ENCODE results near the gene COL6A3. TPM values are rescaled to one million over a fixed set of nuclear protein-coding genes. Genes with fewer than 3 reads are reported as not detected.

COL6A3 gene
- total RNA-seq, 3 donors from 2014 or later, result 20.9 to 235 (median 194) TPM

DNA sequence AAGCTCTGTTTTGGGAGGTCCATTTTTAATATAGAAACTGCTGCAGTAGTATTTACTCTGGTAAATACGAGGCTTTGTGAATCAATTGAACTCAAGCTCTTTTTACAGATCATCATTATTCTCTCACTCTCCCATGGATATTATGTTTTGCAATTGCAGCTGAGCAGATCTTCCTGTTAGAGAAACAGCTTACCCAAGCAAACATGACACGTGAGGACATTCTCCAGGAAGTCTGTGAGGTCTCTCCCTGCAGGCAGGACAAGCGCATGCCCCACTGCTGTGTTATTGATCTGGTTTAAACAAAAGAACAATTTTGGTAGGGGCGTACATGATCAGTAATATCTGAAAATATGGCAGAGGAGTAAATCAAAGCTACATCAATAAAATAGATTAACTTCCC lies 72.1 kb downstream of the COL6A3 start:
- ATAC-seq, result no peak
- no peak overlapping the region for H3K4me3 ChIP-seq
- DNase-seq, result peak in 1 of 3 donors; percentile 25

DNA sequence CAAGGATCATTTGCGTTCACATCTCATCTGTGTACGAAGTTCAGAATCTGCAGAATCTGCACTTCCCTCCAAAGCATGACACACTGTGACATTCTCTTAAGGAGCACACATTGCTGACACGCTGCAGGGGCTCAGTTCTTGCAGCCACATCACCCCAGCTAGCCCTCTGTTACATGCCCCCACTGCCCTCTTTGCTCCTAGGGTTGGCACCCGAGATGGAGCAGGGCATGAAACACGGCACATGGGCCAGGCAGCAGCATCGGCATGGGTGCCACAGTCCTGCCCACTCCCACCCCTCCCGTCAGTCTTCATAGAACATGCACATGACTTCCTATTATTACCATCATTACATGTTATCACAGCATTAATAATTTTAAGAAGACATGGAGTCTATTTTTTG lies 76.4 kb downstream of the COL6A3 start:
- ATAC-seq, result no peak
- no peaks in the 10 kb centered on the region for H3K36me3 ChIP-seq (ENCODE audit: low read depth)

More for the DNA sequence above, 72.1 kb downstream of the COL6A3 start:
- no peaks in the 10 kb centered on the region for H3K4me1 ChIP-seq (ENCODE audit: low read depth)
- TF ChIP-seq, protein P1, sequence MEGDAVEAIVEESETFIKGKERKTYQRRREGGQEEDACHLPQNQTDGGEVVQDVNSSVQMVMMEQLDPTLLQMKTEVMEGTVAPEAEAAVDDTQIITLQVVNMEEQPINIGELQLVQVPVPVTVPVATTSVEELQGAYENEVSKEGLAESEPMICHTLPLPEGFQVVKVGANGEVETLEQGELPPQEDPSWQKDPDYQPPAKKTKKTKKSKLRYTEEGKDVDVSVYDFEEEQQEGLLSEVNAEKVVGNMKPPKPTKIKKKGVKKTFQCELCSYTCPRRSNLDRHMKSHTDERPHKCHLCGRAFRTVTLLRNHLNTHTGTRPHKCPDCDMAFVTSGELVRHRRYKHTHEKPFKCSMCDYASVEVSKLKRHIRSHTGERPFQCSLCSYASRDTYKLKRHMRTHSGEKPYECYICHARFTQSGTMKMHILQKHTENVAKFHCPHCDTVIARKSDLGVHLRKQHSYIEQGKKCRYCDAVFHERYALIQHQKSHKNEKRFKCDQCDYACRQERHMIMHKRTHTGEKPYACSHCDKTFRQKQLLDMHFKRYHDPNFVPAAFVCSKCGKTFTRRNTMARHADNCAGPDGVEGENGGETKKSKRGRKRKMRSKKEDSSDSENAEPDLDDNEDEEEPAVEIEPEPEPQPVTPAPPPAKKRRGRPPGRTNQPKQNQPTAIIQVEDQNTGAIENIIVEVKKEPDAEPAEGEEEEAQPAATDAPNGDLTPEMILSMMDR (IDR thresholded peaks at IDR 0.05), result no peak
- H3K9me3 ChIP-seq, result no peaks in the 10 kb centered on the region
- intact Hi-C loops (cut with DNase I, micrococcal nuclease), result no loop called here
- H3K36me3 ChIP-seq (ENCODE audit: low read depth), result no peaks in the 10 kb centered on the region

DNA sequence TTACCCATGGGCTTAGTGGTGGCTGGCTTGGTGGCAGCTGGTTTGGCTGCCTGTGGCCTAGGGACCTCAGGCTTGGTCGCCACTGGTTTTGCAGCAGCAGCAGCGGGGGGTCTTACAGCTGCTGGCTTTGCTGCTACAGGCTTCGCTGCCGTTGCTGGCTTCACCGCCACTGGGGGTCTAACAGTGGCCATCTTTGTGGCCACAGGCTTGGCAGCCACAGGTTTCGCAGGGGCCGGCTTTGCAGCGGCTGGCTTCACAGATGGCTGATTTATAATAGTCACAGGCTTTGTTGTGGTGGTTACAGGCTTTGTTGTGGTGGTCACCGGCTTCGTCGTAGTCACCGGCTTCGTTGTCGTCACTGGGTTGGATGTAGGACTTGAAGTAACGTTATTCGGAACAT lies 77.8 kb downstream of the COL6A3 start:
- DNase-seq, result no peak
- intact Hi-C loops (cut with DNase I, micrococcal nuclease), result no loop called here
- no peaks in the 10 kb centered on the region for H3K4me1 ChIP-seq (ENCODE audit: low read depth)
- TF ChIP-seq, protein P1 (IDR thresholded peaks at IDR 0.05), result no peak
- H3K4me3 ChIP-seq, result no peak overlapping the region
- no peaks in the 10 kb centered on the region for H3K36me3 ChIP-seq (ENCODE audit: low read depth)
- H3K9me3 ChIP-seq, result no peaks in the 10 kb centered on the region
- no peak for ATAC-seq

More for the DNA sequence above, 76.4 kb downstream of the COL6A3 start:
- intact Hi-C loops (cut with DNase I, micrococcal nuclease), result no loop called here
- H3K4me3 ChIP-seq, result no peak overlapping the region
- H3K9me3 ChIP-seq, result no peaks in the 10 kb centered on the region
- TF ChIP-seq, protein P1 (IDR thresholded peaks at IDR 0.05), result no peak
- no peaks in the 10 kb centered on the region for H3K4me1 ChIP-seq (ENCODE audit: low read depth)
- DNase-seq, result no peak

DNA sequence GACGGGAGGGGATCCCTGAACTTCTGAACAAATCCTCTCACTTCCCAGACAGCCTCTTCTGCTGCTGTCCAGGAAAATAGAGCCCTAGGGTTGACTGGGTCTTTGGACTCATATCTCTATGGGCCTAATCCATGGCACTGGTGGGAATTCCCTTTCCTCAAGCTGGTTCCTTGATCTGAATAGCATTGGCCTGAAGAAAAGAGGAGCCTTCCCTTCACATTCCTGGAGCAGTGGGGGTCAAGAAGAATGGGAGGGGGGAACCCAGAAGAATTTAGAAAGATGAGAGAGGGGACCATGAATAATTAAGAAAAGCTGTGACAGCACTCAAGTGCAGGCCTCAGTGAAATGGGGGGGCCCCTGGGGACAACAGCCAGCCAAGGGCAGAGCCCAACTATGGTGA lies 80.2 kb downstream of the COL6A3 start:
- ATAC-seq, result no peak
- no peaks in the 10 kb centered on the region for H3K36me3 ChIP-seq (ENCODE audit: low read depth)
- no peak overlapping the region for H3K4me3 ChIP-seq
- no peak for DNase-seq
- H3K9me3 ChIP-seq, result no peaks in the 10 kb centered on the region
- intact Hi-C loops (cut with DNase I, micrococcal nuclease), result no loop called here
- TF ChIP-seq, protein P1 (IDR thresholded peaks at IDR 0.05), result no peak
- no peaks in the 10 kb centered on the region for H3K4me1 ChIP-seq (ENCODE audit: low read depth)

DNA sequence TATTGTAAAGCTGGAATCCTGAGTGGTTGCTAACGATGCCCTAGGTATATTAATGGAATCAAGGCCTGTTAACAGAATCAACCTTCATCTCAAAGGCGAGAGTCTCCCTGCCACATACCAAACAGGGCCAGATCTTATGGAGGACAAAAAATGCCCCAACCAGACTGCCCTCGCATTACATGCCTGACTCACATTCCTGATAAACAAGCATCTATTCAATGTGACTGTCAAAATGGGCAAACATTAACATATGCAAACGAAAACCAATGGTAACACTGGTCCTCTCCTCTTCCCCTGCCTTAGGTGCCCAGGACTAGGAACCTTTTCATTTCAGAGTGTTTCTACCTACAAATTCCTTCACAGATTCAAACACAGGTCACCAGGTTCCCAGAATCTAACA lies 83.4 kb downstream of the COL6A3 start:
- Histone ChIP-seq H3K9me3 (no peaks in the 10 kb centered on the region), H3K36me3 (ENCODE audit: low read depth) (no peaks in the 10 kb centered on the region), H3K4me1 (ENCODE audit: low read depth) (no peaks in the 10 kb centered on the region), H3K4me3 (no peak overlapping the region)
- DNase-seq, result no peak
- TF ChIP-seq, protein P1 (IDR thresholded peaks at IDR 0.05), result no peak
- intact Hi-C loops (cut with DNase I, micrococcal nuclease), result no loop called here
- ATAC-seq, result no peak
